ENCODE data around the gene KRTAP5-1. TPM values are rescaled to one million over a fixed set of nuclear protein-coding genes. Genes with fewer than 3 reads are reported as not detected.

KRTAP5-1 gene
- total RNA-seq, 1 donor from 2014 or later: not detected

GRCh38 chr11:1544536-1544935 lies 40.5 kb downstream of the KRTAP5-1 start:
- no peak for TF ChIP-seq CTCF (IDR thresholded peaks at IDR 0.05; ENCODE audit: insufficient read depth, low read length, poor library complexity, severe bottlenecking)
- H3K27me3 ChIP-seq (ENCODE audit: control insufficient read depth, insufficient read depth, low read length): peaks cover 65% of the 10 kb centered on the region

GRCh38 chr11:1543606-1544263 lies 41.3 kb downstream of the KRTAP5-1 start:
- DNase-seq (ENCODE audit: low read depth): no peak
- Histone ChIP-seq H3K36me3 (ENCODE audit: control insufficient read depth, insufficient read depth, low read length) (no peaks in the 10 kb centered on the region), H3K27me3 (ENCODE audit: control insufficient read depth, insufficient read depth, low read length) (peaks cover 63% of the 10 kb centered on the region), H3K4me3 (ENCODE audit: low read depth, low read length) (no peak overlapping the region)
- no peak for TF ChIP-seq CTCF (IDR thresholded peaks at IDR 0.05; ENCODE audit: insufficient read depth, low read length, poor library complexity, severe bottlenecking)

More at GRCh38 chr11:1544536-1544935, 40.5 kb downstream of the KRTAP5-1 start:
- DNase-seq (ENCODE audit: low read depth): no peak
- Histone ChIP-seq H3K4me3 (ENCODE audit: low read depth, low read length) (no peak overlapping the region), H3K36me3 (ENCODE audit: control insufficient read depth, insufficient read depth, low read length) (no peaks in the 10 kb centered on the region)

GRCh38 chr11:1542267-1542666 lies 42.8 kb downstream of the KRTAP5-1 start:
- no peaks in the 10 kb centered on the region for H3K36me3 ChIP-seq (ENCODE audit: control insufficient read depth, insufficient read depth, low read length)
- H3K27me3 ChIP-seq (ENCODE audit: control insufficient read depth, insufficient read depth, low read length): peaks cover 51% of the 10 kb centered on the region
- H3K4me3 ChIP-seq (ENCODE audit: low read depth, low read length): no peak overlapping the region
- no peak for TF ChIP-seq CTCF (IDR thresholded peaks at IDR 0.05; ENCODE audit: insufficient read depth, low read length, poor library complexity, severe bottlenecking)
- no peak for DNase-seq (ENCODE audit: low read depth)

GRCh38 chr11:1541474-1542204 lies 43.4 kb downstream of the KRTAP5-1 start:
- Histone ChIP-seq H3K36me3 (ENCODE audit: control insufficient read depth, insufficient read depth, low read length) (no peaks in the 10 kb centered on the region), H3K4me3 (ENCODE audit: low read depth, low read length) (no peak overlapping the region), H3K27me3 (ENCODE audit: control insufficient read depth, insufficient read depth, low read length) (peaks cover 45% of the 10 kb centered on the region)
- no peak for DNase-seq (ENCODE audit: low read depth)
- no peak for TF ChIP-seq CTCF (IDR thresholded peaks at IDR 0.05; ENCODE audit: insufficient read depth, low read length, poor library complexity, severe bottlenecking)

GRCh38 chr11:1540074-1540473 lies 45.0 kb downstream of the KRTAP5-1 start:
- Histone ChIP-seq H3K27me3 (ENCODE audit: control insufficient read depth, insufficient read depth, low read length) (peaks cover 30% of the 10 kb centered on the region), H3K4me3 (ENCODE audit: low read depth, low read length) (no peak overlapping the region), H3K36me3 (ENCODE audit: control insufficient read depth, insufficient read depth, low read length) (no peaks in the 10 kb centered on the region)
- DNase-seq (ENCODE audit: low read depth): no peak
- TF ChIP-seq CTCF (IDR thresholded peaks at IDR 0.05; ENCODE audit: insufficient read depth, low read length, poor library complexity, severe bottlenecking): no peak
